Measurements from ENCODE around the gene LHFPL6.

The LHFPL6 gene

DNA sequence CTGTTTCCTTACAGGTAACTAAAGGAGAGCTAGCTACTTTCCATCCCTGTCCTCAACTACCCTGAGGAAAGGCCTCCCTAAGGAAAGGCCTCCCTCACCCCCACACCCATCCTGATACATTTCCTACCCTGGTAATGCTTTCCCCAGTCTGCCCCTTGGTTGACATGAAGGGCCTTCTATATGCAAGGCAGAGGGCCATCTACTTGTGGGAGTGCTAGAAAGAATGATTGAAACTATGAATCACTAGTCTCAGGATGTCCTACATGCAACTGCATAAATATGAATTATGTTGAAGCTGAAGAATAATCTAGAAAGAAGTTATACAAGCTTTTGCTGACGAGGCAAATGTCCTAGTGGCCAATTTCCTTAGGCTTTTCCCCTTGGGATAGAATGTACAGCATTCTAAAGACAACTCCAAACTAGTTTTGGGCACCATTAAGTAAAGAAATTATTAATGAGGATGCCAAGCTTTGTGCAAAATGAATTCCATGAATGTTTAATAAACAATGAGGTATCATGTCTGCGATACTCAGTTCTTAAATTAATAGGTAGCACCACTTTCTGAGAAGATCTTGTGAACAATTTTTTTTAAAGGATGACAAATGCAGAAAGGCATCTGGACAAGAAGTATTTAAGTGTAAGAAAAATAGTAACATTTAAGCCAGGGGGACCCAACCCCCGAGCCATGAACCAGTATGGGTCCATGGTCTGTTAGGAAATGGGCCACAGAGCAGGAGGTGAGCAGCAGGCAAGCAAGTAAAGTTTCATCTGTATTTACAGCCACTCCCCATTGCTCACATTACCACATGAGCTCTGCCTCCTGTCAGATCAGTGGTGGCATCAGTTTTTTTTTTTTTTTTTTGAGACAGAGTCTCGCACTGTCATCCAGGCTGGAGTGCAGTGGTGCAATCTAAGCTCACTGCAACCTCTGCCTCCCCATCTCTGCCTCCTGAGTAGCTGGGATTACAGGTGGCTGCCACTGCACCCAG lies 223.0 kb downstream of the LHFPL6 start:
- DNase-seq, result no peak

DNA sequence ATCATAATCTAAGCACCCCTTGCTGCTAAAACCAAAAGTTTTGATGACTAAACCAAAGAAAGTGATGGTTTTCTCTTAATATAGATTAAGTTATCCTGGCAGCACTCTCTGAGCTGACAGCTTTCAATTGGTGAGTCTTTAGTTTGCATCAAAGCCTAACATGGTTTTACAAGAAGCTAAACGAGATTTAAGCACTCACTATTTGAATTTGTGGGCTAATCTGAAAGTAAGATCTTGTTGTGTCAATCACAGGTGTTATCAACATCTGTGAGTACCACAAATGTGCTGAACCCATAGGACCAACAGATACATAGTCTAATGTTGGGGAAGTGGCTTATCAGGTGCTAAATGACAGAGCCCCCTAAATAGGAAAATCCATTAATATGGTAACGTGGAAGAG lies 223.9 kb downstream of the LHFPL6 start:
- DNase-seq, result no peak

GRCh38 chr13:39378306-39378705 lies 224.7 kb downstream of the LHFPL6 start:
- no peak for DNase-seq

DNA sequence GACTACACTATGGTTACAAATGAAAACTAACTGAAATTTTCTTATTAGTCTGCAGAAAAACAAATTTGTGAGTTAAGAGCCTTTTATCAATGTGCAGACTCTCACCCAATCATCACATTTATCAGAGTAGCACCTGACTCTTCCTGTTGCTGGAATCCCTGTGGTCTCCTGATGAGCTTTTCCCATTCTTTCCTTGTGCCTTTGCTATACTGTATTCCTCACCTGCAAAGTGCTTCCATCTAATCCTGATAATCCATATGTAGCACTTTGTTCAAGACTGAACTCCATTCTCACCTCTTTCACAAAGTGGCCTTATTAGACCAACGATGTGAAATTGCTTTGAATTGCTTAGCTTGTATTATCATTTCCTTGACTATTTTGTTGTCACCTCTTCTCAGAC lies 225.3 kb downstream of the LHFPL6 start:
- no peak for DNase-seq

DNA sequence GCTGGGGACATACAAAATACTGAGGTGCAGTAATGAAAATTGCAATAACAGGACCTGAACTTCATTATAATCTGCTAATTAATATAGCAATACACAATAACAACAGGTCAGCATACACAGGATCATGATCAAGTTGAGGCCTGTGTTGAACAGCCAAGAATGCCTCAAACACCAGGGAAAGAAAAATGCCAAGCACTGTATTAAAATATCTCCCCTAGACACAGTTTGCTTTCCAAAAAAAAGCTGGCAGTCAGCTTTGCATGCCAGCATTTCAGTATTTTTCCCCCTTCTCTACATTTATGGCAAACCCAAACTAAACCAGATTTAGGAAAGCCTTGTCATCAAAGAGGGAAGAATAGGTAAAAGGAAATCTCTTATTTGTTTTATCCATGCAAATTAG lies 226.9 kb downstream of the LHFPL6 start:
- DNase-seq, result no peak

GRCh38 chr13:39375601-39376000 lies 227.4 kb downstream of the LHFPL6 start:
- no peak for DNase-seq

DNA sequence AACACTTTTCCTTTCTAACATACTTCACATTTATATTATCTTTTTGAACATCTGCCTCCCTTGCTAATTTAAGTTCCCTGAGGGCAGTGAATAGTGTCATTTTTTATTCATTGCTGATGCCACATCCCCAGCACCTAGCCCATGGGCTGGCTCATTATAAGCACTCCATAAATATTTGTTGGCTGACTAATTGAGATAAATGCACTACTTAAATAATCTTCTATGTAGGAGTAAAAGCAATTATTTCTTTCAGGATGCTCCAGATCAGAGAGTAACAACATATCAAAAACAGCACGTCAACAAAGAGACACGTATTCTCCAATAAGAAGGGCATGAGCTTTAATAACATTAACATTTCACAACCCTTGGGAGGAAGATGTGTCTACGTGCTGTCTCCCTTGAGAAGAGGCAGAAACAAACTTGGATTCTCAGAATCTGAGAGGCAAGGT lies 228.2 kb downstream of the LHFPL6 start:
- DNase-seq, result no peak

GRCh38 chr13:39373145-39373544 lies 229.8 kb downstream of the LHFPL6 start:
- no peak for DNase-seq

DNA sequence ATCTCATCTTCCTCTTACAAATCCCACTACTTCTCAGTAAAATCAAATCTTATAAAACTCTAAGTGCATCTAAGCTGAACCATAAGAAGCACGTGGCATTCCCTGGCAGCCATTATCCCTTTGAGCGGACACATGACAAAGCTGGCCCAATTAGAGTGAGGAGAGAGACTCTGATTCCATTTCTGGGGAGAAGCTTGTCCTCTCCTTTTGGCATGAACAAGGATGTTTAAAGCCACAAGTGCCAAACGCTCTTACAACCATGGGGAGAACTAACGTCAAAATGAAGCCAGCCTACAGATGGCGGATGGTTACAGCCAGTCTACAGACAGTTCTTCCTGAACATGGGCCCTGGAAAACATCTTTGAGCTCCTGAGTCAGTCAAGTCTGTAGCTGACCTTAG lies 231.3 kb downstream of the LHFPL6 start:
- DNase-seq, result no peak

- no peak for DNase-seq
Observed at GRCh38 chr13:39370554-39370953, 232.4 kb downstream of the LHFPL6 start.

DNA sequence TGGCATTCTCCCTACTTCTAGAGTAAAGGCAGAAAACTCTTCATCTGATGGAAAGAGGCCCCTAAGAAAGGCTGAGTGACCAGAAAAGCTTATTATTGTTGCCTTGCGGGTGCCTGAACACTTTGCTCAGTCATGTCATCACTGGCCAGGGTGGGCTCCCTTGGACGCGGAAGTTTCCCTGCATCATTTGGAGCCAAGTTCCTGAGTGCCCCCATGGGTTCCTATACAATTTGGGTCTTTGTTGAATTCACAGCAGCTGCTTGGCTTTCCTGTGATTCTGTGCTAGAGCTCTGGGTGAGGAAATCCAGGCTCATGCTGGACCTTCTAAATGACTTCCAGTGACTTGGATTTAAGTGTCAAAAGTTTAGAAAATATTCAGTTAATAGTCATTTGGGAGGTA lies 232.9 kb downstream of the LHFPL6 start:
- DNase-seq, result no peak

GRCh38 chr13:39369161-39369890 lies 233.7 kb downstream of the LHFPL6 start:
- DNase-seq, result no peak

GRCh38 chr13:39365879-39366278 lies 237.1 kb downstream of the LHFPL6 start:
- DNase-seq, result no peak

DNA sequence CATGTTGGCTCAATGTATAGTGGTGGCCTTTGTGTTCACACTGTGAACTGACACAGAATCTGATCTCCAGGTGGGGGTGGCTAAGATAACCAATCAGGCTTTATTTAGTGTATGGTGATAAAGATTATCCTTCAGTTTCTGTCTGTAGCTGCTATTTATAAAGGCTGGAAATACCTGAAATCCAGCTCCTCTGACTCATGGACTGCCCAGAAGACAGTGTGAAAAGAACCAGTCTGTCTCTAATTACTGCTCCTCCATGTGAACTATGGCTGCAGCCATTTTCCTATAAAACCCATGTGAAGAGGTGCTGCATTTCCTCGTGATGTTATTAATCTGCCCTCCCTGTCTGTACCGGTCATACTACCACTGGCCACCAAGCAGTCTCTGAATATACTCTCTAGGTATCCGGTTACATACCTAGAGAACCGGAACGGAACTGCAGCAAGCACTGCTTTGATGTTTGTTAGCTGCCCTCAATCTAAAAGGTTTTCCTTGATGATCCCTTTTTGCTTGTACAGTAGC lies 238.0 kb downstream of the LHFPL6 start:
- DNase-seq, result no peak

DNA sequence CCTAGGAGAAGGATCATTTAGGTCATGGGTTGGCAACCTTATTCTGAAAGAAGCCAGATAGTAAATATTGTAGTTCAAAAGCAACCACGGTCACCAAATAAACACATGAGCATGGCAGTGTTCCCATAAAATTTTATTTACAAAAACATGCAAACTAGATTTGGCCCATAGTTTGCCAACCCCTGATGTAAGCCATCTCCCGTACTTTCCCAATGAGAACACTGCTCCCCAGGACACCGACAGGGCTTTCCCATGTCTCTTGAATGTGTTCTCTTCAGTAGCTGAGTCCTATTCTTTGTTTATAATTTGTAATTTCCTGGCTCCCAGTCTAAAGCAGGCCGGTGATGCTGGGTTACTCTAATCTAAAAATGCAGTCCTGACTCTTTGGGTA lies 239.6 kb downstream of the LHFPL6 start:
- no peak for DNase-seq

DNA sequence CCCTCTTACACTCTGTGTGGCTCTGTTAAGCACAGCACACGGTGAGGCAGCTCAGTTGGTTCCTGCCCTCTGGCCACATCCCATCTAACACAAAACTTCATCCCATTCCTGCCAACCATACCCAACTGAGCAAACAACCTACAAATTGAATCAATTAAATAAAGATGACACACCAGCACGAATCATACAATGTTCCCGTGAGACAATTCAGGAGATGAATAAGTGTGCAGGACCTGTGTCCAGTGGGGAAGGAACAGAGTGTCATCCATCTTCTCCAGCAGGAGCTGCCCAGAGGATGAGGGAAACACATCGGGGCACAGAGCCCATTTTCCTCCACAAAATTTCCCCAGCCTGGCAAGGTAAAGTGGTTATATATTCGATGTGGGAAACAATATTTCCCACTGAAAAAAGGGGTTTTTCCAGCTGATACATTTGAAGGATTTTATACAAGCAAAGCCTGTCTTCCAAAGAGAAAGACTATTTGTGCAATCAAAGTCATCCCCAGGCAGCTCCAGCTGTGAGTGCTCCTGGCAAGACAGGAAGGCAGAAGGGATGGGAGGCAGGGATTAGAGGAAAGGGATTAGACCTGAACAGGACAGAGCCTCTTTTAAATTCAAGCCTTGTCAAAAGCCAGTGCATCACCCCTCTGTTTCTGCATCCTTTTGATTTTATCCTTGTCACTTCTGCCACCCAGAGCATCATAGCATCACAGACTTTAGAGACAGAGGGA lies 240.2 kb downstream of the LHFPL6 start:
- DNase-seq, result no peak

- no peak for DNase-seq
Observed at GRCh38 chr13:39353988-39354387, 249.0 kb downstream of the LHFPL6 start.

- no peak for DNase-seq
Observed at GRCh38 chr13:39350461-39350881, 252.5 kb downstream of the LHFPL6 start.

DNA sequence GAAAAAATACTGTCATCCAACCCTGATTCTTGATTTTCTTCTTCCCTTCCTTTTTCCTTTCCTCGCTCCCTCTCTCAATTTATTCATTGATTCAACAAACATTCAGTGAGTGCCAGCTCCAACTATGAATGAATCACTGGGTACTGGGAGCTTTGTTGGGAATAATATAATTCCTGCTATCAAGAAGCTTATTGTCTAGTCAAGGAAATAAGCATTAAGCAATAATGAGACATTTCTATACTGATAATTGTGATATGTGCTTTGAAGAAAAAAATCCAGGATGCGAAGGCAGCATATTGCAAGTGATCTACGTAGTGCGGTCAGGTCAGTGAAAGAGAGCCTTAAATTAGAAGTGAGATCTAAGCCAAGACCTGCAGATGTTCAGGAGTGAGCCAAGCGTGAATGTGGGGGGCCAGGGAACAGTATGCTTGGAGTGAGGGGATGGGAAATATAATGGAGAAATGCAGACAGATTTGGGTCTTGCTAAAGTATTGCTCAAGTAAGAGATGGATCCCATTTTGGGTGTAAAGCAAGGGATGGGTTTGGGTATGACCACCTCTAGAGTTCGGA lies 253.5 kb downstream of the LHFPL6 start:
- no peak for DNase-seq

GRCh38 chr13:39347926-39348901 lies 254.8 kb downstream of the LHFPL6 start:
- no peak for DNase-seq

DNA sequence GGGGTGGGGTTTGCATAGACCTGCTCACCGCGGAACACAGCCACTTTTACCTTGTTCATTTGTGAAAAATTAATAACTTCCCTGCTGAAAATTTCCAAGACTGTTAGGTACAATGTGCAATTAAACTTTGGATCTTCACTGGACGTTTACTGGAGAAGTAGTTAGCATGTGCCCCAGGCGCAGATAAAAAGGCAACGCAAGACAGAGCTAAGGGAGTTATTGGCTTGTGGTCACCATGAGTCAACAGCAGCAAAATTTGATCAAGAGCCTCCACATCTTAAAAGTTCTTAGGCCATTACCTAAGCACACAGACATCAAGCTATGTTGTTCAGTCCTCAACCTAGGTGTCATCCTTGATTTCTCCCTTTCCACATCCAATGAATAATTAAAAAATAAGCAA lies 257.0 kb downstream of the LHFPL6 start:
- no peak for DNase-seq
